Neural progenitor cell (in vitro differentiated cells): ENCODE measurements around the gene TMEM53. TPM values are rescaled to one million over a fixed set of nuclear protein-coding genes. Genes with fewer than 3 reads are reported as not detected.

Source experiments
- DNase-seq: peaks from one replicate; pipeline ENCODE4 v3.0.0-alpha.2; 2016; ENCODE audit warnings: low spot score
- H2AFZ ChIP-seq: fragments of 200-600 bp; sonication (generic); replicated peaks from 2 replicates; pipeline ENCODE4 v1.6.1; 2016; ENCODE audit warnings: antibody characterized with exemption
- H3F3A ChIP-seq: fragments of 200-600 bp; sonication (generic); 2 replicates; pipeline ENCODE4 v1.6.1; 2016; ENCODE audit warnings: antibody characterized with exemption, low read depth
- H3K27ac ChIP-seq: fragments of 200-600 bp; sonication (generic); 2 replicates; pipeline ENCODE4 v1.5.1; 2016; ENCODE audit warnings: mild to moderate bottlenecking
- H3K27me3 ChIP-seq: fragments of 200-600 bp; sonication (generic); 2 replicates; pipeline ENCODE4 v1.6.1; 2016; ENCODE audit warnings: mild to moderate bottlenecking, moderate library complexity
- H3K36me3 ChIP-seq: fragments of 200-600 bp; sonication (generic); 2 replicates; pipeline ENCODE4 v1.5.1; 2016
- H3K4me1 ChIP-seq: fragments of 200-600 bp; sonication (generic); 2 replicates; pipeline ENCODE4 v1.6.1; 2016; ENCODE audit warnings: mixed run types
- H3K4me2 ChIP-seq: fragments of 200-600 bp; sonication (generic); 2 replicates; pipeline ENCODE4 v1.6.1; 2016
- H3K4me3 ChIP-seq: fragments of 200-600 bp; sonication (generic); 2 replicates; pipeline ENCODE4 v1.5.1; 2016
- H3K79me2 ChIP-seq: fragments of 200-600 bp; sonication (generic); 2 replicates; pipeline ENCODE4 v1.6.1; 2016; ENCODE audit warnings: low read depth
- H3K9ac ChIP-seq: fragments of 200-600 bp; sonication (generic); 2 replicates; pipeline ENCODE4 v1.6.1; 2016
- H3K9me3 ChIP-seq: fragments of 200-600 bp; sonication (generic); 2 replicates; pipeline ENCODE4 v1.5.1; 2016; ENCODE audit warnings: low read depth
- H4K20me1 ChIP-seq: fragments of 200-600 bp; sonication (generic); 2 replicates; pipeline ENCODE4 v1.6.1; 2016; ENCODE audit warnings: low read depth
- H3K27ac Mint-ChIP-seq: 3 replicates; pipeline ENCODE4 v1.8.0; 2021; ENCODE audit warnings: mixed read lengths
- H3K27me3 Mint-ChIP-seq: 2 replicates; pipeline ENCODE4 v1.8.0; 2022; ENCODE audit warnings: low read depth, mild to moderate bottlenecking, inconsistent platforms, moderate library complexity, mixed read lengths; ENCODE audit not compliant: insufficient read depth
- H3K36me3 Mint-ChIP-seq: 3 replicates; pipeline ENCODE4 v1.8.0; 2021; ENCODE audit warnings: mixed read lengths
- H3K4me1 Mint-ChIP-seq: 3 replicates; pipeline ENCODE4 v1.8.0; 2021; ENCODE audit warnings: mixed read lengths
- H3K4me3 Mint-ChIP-seq: 3 replicates; pipeline ENCODE4 v1.8.0; 2021; ENCODE audit warnings: mild to moderate bottlenecking, moderate library complexity, mixed read lengths
- H3K9me3 Mint-ChIP-seq: 3 replicates; pipeline ENCODE4 v1.8.0; 2020; ENCODE audit warnings: mixed read lengths
- CTCF ChIP-seq: fragments of 200-600 bp; sonication (generic); IDR thresholded peaks from 2 replicates; pipeline ENCODE4 v1.5.1; 2017; ENCODE audit warnings: antibody characterized with exemption, mild to moderate bottlenecking
- EZH2 ChIP-seq: fragments of 200-600 bp; sonication (generic); IDR thresholded peaks from 2 replicates; pipeline ENCODE4 v1.6.1; 2017; ENCODE audit warnings: antibody characterized with exemption, mild to moderate bottlenecking, moderate library complexity
- EZH2phosphoT487 ChIP-seq: fragments of 200-600 bp; sonication (generic); IDR thresholded peaks from 2 replicates; pipeline ENCODE4 v1.6.1; 2017; ENCODE audit warnings: antibody characterized with exemption
- total RNA-seq: library from RNA; depleted of rRNA; stranded (reverse); fragments of >200 nt; gene quantifications from 2 replicates; pipeline ENCODE4 v1.2.3, GENCODE V29; 2015; ENCODE audit warnings: low replicate concordance

TMEM53 gene
- total RNA-seq, 1 donor from 2014 or later = 5.0 TPM

- Mint-ChIP-seq H3K27me3 (peaks cover 9% of the 10 kb centered on the region), H3K4me1 (peaks cover 2% of the 10 kb centered on the region), H3K36me3 (peaks cover 3% of the 10 kb centered on the region), H3K27ac (no peak overlapping the region), H3K9me3 (no peaks in the 10 kb centered on the region), H3K4me3 (no peak overlapping the region)
- Histone ChIP-seq H3K9me3 (no peaks in the 10 kb centered on the region), H3K4me3 (no peak overlapping the region), H3K27me3 (no peaks in the 10 kb centered on the region), H2AFZ (no peak overlapping the region), H3K79me2 (no peaks in the 10 kb centered on the region), H3F3A (no peaks in the 10 kb centered on the region), H3K36me3 (no peaks in the 10 kb centered on the region), H3K4me1 (no peaks in the 10 kb centered on the region), H3K9ac (no peak overlapping the region), H4K20me1 (no peaks in the 10 kb centered on the region), H3K4me2 (no peak overlapping the region), H3K27ac (no peak overlapping the region)
- no peak for TF ChIP-seq EZH2
- TF ChIP-seq CTCF = no peak
- no peak for TF ChIP-seq EZH2phosphoT487
- DNase-seq = no peak
These were observed 23.9 kb upstream of the TMEM53 start for GRCh38 chr1:44698138-44698537.

- Histone ChIP-seq H3K27me3 (no peaks in the 10 kb centered on the region), H3K4me3 (no peak overlapping the region), H3K4me2 (no peak overlapping the region), H4K20me1 (no peaks in the 10 kb centered on the region), H3K9me3 (no peaks in the 10 kb centered on the region), H3F3A (no peaks in the 10 kb centered on the region), H3K79me2 (no peaks in the 10 kb centered on the region), H3K27ac (no peak overlapping the region), H3K9ac (no peak overlapping the region), H3K4me1 (no peaks in the 10 kb centered on the region), H2AFZ (no peak overlapping the region), H3K36me3 (no peaks in the 10 kb centered on the region)
- peaks cover 2% of the 10 kb centered on the region for H3K4me1 Mint-ChIP-seq
- H3K4me3 Mint-ChIP-seq = no peak overlapping the region
- no peak for TF ChIP-seq EZH2
- TF ChIP-seq CTCF = no peak
- no peak for TF ChIP-seq EZH2phosphoT487
- H3K27me3 Mint-ChIP-seq = peaks cover 9% of the 10 kb centered on the region
- H3K9me3 Mint-ChIP-seq = no peaks in the 10 kb centered on the region
- H3K27ac Mint-ChIP-seq = no peak overlapping the region
- H3K36me3 Mint-ChIP-seq = peaks cover 3% of the 10 kb centered on the region
- no peak for DNase-seq
These were observed 22.6 kb upstream of the TMEM53 start for GRCh38 chr1:44696789-44697345.

- no peaks in the 10 kb centered on the region for H4K20me1 ChIP-seq
- H3K9me3 ChIP-seq = no peaks in the 10 kb centered on the region
- no peak overlapping the region for H3K4me2 ChIP-seq
- H3K9ac ChIP-seq = no peak overlapping the region
- Mint-ChIP-seq H3K9me3 (no peaks in the 10 kb centered on the region), H3K27me3 (peaks cover 8% of the 10 kb centered on the region), H3K36me3 (peaks cover 5% of the 10 kb centered on the region), H3K4me3 (no peak overlapping the region), H3K4me1 (peaks cover 1% of the 10 kb centered on the region), H3K27ac (no peak overlapping the region)
- H3K27ac ChIP-seq = no peak overlapping the region
- no peak overlapping the region for H3K4me3 ChIP-seq
- no peaks in the 10 kb centered on the region for H3K36me3 ChIP-seq
- TF ChIP-seq CTCF (no peak), EZH2 (no peak), EZH2phosphoT487 (no peak)
- H3K4me1 ChIP-seq = no peaks in the 10 kb centered on the region
- no peaks in the 10 kb centered on the region for H3K79me2 ChIP-seq
- no peak overlapping the region for H2AFZ ChIP-seq
- no peaks in the 10 kb centered on the region for H3F3A ChIP-seq
- DNase-seq = no peak
- H3K27me3 ChIP-seq = no peaks in the 10 kb centered on the region
These were observed 21.8 kb upstream of the TMEM53 start for GRCh38 chr1:44696101-44696500.
